Left ventricle myocardium inferior (tissue), 1 donor: ENCODE results near the gene PTGER1. TPM values are rescaled to one million over a fixed set of nuclear protein-coding genes. Genes with fewer than 3 reads are reported as not detected.

Source experiments
- DNase-seq: peaks from one replicate; pipeline ENCODE4 v3.0.0-alpha.2; 2020
- H3K27ac ChIP-seq: fragments of 200-600 bp; replicated peaks from 2 replicates; pipeline ENCODE4 v1.8.0; 2021
- H3K27me3 ChIP-seq: fragments of 200-600 bp; 2 replicates; pipeline ENCODE4 v1.8.0; 2021; ENCODE audit warnings: low read depth
- H3K36me3 ChIP-seq: fragments of 200-600 bp; 2 replicates; pipeline ENCODE4 v1.8.0; 2021
- H3K4me1 ChIP-seq: fragments of 200-600 bp; 2 replicates; pipeline ENCODE4 v1.8.0; 2021
- H3K4me3 ChIP-seq: fragments of 200-600 bp; 2 replicates; pipeline ENCODE4 v1.8.0; 2021; ENCODE audit warnings: mild to moderate bottlenecking, moderate library complexity
- H3K9me3 ChIP-seq: fragments of 200-600 bp; replicated peaks from 2 replicates; pipeline ENCODE4 v1.8.0; 2021
- intact Hi-C: fragments of 100-400 bp; cut with micrococcal nuclease; formaldehyde crosslinking; loops from one replicate; pipeline ENCODE4 v1.11.0; 2022
- long read RNA-seq: library from polyadenylated mRNA; unstranded; transcript quantifications from one replicate; pipeline ENCODE4 v2.0.0, GENCODE V29; 2021
- total RNA-seq: library from RNA; stranded (reverse); fragmentation: NEBNext Ultra II Directional; extraction: Animal tissue kit (Norgen Biotek cat#: 25700); gene quantifications from one replicate; pipeline ENCODE4 v1.2.1, GENCODE V29; 2021
- TF ChIP-seq, protein P1 (sequence below): fragments of 200-600 bp; IDR thresholded peaks from 2 replicates; pipeline ENCODE4 v1.8.0; 2021; ENCODE audit warnings: antibody characterized with exemption, mild to moderate bottlenecking, borderline replicate concordance
- donor health status: DM: no; HTN: yes; CAD: no; lungs with severe emphysema.

The PTGER1 gene, protein sequence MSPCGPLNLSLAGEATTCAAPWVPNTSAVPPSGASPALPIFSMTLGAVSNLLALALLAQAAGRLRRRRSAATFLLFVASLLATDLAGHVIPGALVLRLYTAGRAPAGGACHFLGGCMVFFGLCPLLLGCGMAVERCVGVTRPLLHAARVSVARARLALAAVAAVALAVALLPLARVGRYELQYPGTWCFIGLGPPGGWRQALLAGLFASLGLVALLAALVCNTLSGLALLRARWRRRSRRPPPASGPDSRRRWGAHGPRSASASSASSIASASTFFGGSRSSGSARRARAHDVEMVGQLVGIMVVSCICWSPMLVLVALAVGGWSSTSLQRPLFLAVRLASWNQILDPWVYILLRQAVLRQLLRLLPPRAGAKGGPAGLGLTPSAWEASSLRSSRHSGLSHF
- total RNA-seq, result not detected
- long read RNA-seq, result 0 reads

DNA sequence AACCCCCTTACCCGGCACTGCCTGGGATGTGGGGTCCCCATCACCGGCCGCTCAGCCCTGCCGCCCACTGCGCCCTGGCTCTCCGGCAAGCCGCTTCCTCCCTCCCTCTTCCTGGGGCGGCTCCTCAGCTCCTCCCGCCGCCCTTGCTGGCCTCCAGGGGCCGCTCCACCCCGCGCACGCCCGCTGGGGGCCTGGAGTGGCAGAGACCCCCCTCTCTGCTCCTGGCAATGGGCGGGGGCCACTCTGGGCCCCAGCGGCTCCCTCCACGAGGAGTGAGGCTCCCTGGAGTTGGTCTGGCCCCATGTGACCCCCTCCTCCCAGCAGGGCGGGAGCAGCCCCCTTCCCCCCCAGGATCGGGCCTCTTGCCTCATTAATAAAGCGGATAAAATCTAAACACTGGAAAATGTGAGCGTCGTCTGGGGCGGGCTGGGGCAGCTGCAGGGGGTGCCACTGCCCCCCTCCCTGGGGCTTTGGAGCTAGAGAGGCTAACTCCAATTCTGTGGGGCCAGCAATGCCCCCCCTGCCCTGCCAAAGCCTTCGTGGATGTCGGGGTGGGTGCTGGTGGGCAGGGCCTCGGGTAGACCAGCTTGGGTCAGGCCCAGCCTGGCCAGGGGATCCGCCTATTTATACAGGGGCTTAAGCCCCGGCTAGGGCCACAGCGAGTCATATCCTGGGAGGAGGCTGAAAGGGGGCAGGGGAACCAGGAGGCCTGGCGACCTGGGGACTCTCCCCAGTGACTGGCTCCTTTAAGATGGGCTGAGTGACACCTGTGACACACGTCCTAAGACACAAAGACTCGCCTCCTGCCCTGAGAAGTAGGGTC lies at the start of gene PTGER1:
Gene PTGER1 (minus strand): TSS at position 104 of the 823 bp plus-strand sequence. CDS start 1,034 bp downstream, outside the sequence.
- no peak for DNase-seq
- no peak within 1 kb of the TSS for H3K27ac ChIP-seq
- intact Hi-C loops, result no loop called here
- H3K36me3 ChIP-seq, result peaks cover 40% of the 10 kb centered on the region
- peaks cover 45% of the 10 kb centered on the region for H3K27me3 ChIP-seq
- H3K9me3 ChIP-seq, result no peaks in the 10 kb centered on the region
- peaks cover 55% of the 10 kb centered on the region for H3K4me1 ChIP-seq
- TF ChIP-seq, protein P1, sequence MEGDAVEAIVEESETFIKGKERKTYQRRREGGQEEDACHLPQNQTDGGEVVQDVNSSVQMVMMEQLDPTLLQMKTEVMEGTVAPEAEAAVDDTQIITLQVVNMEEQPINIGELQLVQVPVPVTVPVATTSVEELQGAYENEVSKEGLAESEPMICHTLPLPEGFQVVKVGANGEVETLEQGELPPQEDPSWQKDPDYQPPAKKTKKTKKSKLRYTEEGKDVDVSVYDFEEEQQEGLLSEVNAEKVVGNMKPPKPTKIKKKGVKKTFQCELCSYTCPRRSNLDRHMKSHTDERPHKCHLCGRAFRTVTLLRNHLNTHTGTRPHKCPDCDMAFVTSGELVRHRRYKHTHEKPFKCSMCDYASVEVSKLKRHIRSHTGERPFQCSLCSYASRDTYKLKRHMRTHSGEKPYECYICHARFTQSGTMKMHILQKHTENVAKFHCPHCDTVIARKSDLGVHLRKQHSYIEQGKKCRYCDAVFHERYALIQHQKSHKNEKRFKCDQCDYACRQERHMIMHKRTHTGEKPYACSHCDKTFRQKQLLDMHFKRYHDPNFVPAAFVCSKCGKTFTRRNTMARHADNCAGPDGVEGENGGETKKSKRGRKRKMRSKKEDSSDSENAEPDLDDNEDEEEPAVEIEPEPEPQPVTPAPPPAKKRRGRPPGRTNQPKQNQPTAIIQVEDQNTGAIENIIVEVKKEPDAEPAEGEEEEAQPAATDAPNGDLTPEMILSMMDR, result peak; percentile 46
- H3K4me3 ChIP-seq, result peak within 1 kb of the TSS; percentile 54

DNA sequence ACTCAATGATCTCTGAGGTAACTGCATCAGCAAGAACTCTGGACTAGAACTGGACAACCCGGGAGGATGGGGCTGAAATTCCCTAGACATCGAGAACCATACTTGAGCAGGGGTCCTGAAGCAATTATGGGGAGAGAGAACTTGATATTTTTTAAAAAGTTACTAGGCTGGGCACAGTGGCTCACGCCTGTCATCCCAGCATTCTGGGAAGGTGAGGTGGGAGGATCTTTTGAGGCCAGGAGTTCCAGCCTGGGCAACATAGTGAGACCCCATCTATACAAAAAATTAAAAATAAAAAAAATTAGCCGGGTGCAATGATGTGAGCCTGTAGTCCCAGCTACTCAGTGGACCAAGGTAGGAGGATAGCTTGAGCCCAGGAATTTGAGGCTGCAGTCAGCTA lies 45.4 kb upstream of the PTGER1 start:
- Histone ChIP-seq H3K27ac (no peak overlapping the region), H3K4me3 (no peak overlapping the region), H3K36me3 (peaks cover 16% of the 10 kb centered on the region), H3K9me3 (no peaks in the 10 kb centered on the region), H3K4me1 (peaks cover 34% of the 10 kb centered on the region), H3K27me3 (no peaks in the 10 kb centered on the region)
- intact Hi-C loops, result no loop called here
- TF ChIP-seq, protein P1, result no peak
- DNase-seq, result no peak

DNA sequence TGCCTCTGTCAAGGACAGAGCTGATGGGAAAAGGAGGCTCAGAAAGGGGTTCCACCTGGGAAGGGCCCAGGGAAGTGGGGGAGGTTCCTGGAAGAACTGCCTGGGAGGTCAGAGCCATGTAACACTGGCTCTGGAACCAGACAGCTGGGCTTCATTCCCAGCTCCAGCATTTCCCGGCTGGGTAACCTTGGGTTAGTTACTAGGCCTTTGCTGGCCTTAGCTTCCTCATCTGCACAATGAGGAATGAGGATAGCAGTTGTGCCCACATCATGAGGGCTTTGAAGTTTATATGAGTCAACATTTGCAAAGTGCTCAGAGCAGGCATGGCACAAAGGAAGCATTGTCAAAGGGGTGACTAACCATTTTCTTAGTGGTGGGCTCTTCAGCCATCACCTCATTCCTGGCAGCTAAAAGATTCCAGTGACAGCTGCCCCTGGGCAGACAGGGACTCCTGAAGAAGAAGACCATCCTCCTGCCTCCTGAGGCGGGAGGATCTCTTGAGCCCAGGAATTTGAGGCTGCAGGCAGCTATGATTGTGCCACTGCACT lies 44.8 kb upstream of the PTGER1 start:
- intact Hi-C loops, result no loop called here
- no peak for DNase-seq
- Histone ChIP-seq H3K27ac (peak overlapping the region; percentile 100), H3K9me3 (no peaks in the 10 kb centered on the region), H3K4me3 (no peak overlapping the region), H3K4me1 (peaks cover 40% of the 10 kb centered on the region), H3K27me3 (no peaks in the 10 kb centered on the region), H3K36me3 (peaks cover 23% of the 10 kb centered on the region)
- TF ChIP-seq, protein P1, result no peak

DNA sequence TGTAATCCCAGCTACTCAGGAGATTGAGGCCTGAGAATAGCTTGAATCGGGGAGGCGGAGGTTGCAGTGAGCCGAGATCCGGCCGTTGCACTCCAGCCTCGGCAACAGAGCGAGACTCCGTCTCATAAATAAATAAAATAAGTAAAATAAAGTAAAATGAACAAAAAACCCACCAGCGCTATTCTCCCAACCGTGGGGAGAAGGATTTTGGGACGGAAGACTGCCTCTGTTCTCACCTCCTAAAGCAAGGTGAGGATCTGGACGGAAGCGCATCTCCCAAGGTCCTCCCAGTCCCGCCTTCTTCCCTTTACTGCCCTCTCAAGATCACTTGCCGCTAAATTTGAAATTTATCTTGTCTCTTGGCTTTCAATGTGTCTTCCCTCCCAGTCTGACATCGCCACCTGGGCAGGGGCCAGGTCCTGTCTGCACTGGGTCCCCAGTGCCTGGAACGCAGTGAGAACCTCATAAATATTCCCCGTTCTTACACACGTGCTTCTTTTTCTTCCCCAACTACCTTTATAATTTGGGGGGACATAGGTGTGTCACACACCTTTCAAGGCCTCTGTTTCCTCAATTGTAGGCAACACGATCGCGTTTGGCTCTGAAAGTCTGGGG lies 44.2 kb upstream of the PTGER1 start:
- TF ChIP-seq, protein P1, result no peak
- H3K27ac ChIP-seq, result peak overlapping the region; percentile 100
- H3K36me3 ChIP-seq, result peaks cover 28% of the 10 kb centered on the region
- intact Hi-C loops, result no loop called here
- no peaks in the 10 kb centered on the region for H3K27me3 ChIP-seq
- H3K4me3 ChIP-seq, result peak overlapping the region; percentile 99
- no peak for DNase-seq
- peaks cover 46% of the 10 kb centered on the region for H3K4me1 ChIP-seq
- H3K9me3 ChIP-seq, result no peaks in the 10 kb centered on the region

DNA sequence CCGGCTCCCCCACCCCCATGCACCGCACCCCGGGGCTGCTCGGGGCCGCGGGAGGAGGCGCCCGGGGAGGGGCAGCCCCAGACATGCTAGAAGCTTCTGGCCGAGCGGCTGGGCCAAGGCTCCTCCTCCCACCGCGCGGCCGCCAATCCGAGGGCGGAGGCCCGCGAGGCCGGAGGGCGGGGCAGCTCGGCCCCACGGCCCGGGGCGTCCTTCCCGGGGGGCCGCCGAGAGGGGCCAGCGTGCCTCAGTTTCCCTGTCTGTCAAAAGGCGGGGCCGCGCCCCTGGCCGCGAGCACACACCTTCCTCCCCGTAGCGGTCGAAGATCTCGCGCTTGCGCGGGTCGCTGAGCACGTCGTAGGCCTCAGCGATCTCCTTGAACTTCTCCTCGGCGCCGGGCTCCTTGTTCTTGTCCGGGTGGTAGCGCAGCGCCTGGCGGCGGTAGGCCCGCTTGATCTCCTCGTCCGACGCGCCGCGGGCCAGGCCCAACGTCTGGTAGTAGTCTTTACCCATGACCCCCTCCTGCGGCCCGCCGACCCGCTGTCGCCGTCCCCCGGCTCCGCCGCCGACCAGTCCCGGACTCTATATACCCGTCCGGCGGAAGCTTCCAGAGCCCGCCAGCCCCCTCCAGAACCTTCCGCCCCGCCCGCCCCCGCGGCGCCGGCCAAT lies 42.8 kb upstream of the PTGER1 start, which contains the start of gene DNAJB1:
Gene DNAJB1 (minus strand): TSS at position 558 of the 666 bp plus-strand sequence. CDS start 48 bp downstream, at position 510.
- intact Hi-C loops, result no loop called here
- TF ChIP-seq, protein P1, result no peak
- peak; percentile 86 for DNase-seq
- H3K36me3 ChIP-seq, result peaks cover 33% of the 10 kb centered on the region
- peak within 1 kb of the TSS; percentile 99 for H3K4me3 ChIP-seq
- peaks cover 59% of the 10 kb centered on the region for H3K4me1 ChIP-seq
- H3K27me3 ChIP-seq, result no peaks in the 10 kb centered on the region
- H3K27ac ChIP-seq, result peak within 1 kb of the TSS; percentile 100
- H3K9me3 ChIP-seq, result no peaks in the 10 kb centered on the region
